B cell (primary cell): Measurements from ENCODE around the gene VAC14.

ENCODE experiments used
- CTCF ChIP-seq: fragments of 200-600 bp; IDR thresholded peaks from one replicate; pipeline ENCODE4 v1.8.0; 2022; ENCODE audit warnings: antibody characterized with exemption, mild to moderate bottlenecking
- EZH2 ChIP-seq: IDR thresholded peaks from 2 replicates; pipeline ENCODE4 v1.6.1; 2012; ENCODE audit warnings: borderline replicate concordance, low read depth, mild to moderate bottlenecking, moderate library complexity, low read length; ENCODE audit not compliant: insufficient read depth, poor library complexity, severe bottlenecking

GRCh38 chr16:70779361-70779760 is 21.6 kb downstream of the VAC14 start:
- TF ChIP-seq EZH2, result no peak
- TF ChIP-seq CTCF, result no peak
